SU-DHL-6 (cell line): Measurements from ENCODE around the gene CLDN6.

Source experiments
- CTCF ChIP-seq: fragments of 200-600 bp; sonication (generic); IDR thresholded peaks from one replicate; pipeline ENCODE4 v1.5.1; 2017; ENCODE audit warnings: antibody characterized with exemption, mild to moderate bottlenecking, low read length, moderate library complexity; ENCODE audit not compliant: insufficient read depth, poor library complexity, severe bottlenecking
- EZH2phosphoT487 ChIP-seq: fragments of 200-600 bp; sonication (generic), shearing (Covaris generic); conservative IDR thresholded peaks from 2 replicates; pipeline ENCODE4 v1.6.1; 2018; ENCODE audit warnings: mild to moderate bottlenecking, antibody characterized with exemption, low read length, moderate library complexity, mixed read lengths

- no peak for TF ChIP-seq CTCF
- TF ChIP-seq EZH2phosphoT487 = no peak
Measured at GRCh38 chr16:2990891-2991290, 27.1 kb downstream of the CLDN6 start.
